Measurements from ENCODE around the gene SIGLECL1. TPM values are rescaled to one million over a fixed set of nuclear protein-coding genes. Genes with fewer than 3 reads are reported as not detected.

SIGLECL1 gene
- total and polyA plus RNA-seq, 4 donors, result 0.03 TPM; not detected in 3

- Histone ChIP-seq H3K27me3 (ENCODE audit: control insufficient read depth in 3 of 3, insufficient read depth in 3 of 3, low read length in 2 of 3) (peaks cover 0 to 9% (median 0%) of the 10 kb centered on the region in 3 donors), H3K36me3 (ENCODE audit: control insufficient read depth in 4 of 4, insufficient read depth in 4 of 4, low read length in 4 of 4) (no peaks in the 10 kb centered on the region), H3K4me1 (ENCODE audit: control insufficient read depth in 5 of 5, insufficient read depth in 5 of 5, low read length in 5 of 5) (no peaks in the 10 kb centered on the region), H3K4me3 (no peak overlapping the region), H3K9me3 (ENCODE audit: control insufficient read depth in 4 of 4, insufficient read depth in 3 of 4, low read length in 3 of 4) (peaks cover 0 to 5% (median 0%) of the 10 kb centered on the region in 4 donors), H3K27ac (ENCODE audit: low read depth in 1 of 2, low read length in 1 of 2) (no peak overlapping the region), H3K9ac (ENCODE audit: insufficient read depth in 1 of 2, low read length in 2 of 2) (no peak overlapping the region)
- ATAC-seq (ENCODE audit: insufficient read depth, low FRiP score) (no peak), DNase-seq (no peak)
- WGBS, 2 donors, result 62 to 76% methylated on average over 14 of the region's 14 CpGs
- TF ChIP-seq CTCF (IDR thresholded peaks at IDR 0.05; ENCODE audit: control extremely low read depth, extremely low read depth), result no peak
Observed at GRCh38 chr19:51293571-51294210, 42.8 kb downstream of the SIGLECL1 start.

- ATAC-seq (ENCODE audit: insufficient read depth, low FRiP score) (no peak), DNase-seq (no peak)
- WGBS, 2 donors, result 71 to 81% methylated on average over 23 of the region's 23 CpGs
- peaks cover 0 to 5% (median 0%) of the 10 kb centered on the region in 4 donors for H3K9me3 ChIP-seq (ENCODE audit: control insufficient read depth in 4 of 4, insufficient read depth in 3 of 4, low read length in 3 of 4)
- no peaks in the 10 kb centered on the region for H3K36me3 ChIP-seq (ENCODE audit: control insufficient read depth in 4 of 4, insufficient read depth in 4 of 4, low read length in 4 of 4)
- H3K4me1 ChIP-seq (ENCODE audit: control insufficient read depth in 5 of 5, insufficient read depth in 5 of 5, low read length in 5 of 5), result no peaks in the 10 kb centered on the region
- H3K27ac ChIP-seq (ENCODE audit: low read depth in 1 of 2, low read length in 1 of 2), result no peak overlapping the region
- H3K9ac ChIP-seq (ENCODE audit: insufficient read depth in 1 of 2, low read length in 2 of 2), result no peak overlapping the region
- no peak for TF ChIP-seq CTCF (IDR thresholded peaks at IDR 0.05; ENCODE audit: control extremely low read depth, extremely low read depth)
- no peak overlapping the region for H3K4me3 ChIP-seq
- H3K27me3 ChIP-seq (ENCODE audit: control insufficient read depth in 3 of 3, insufficient read depth in 3 of 3, low read length in 2 of 3), result peaks cover 0 to 9% (median 0%) of the 10 kb centered on the region in 3 donors
Observed at GRCh38 chr19:51294211-51294976, 43.5 kb downstream of the SIGLECL1 start.

- Histone ChIP-seq H3K36me3 (ENCODE audit: control insufficient read depth in 4 of 4, insufficient read depth in 4 of 4, low read length in 4 of 4) (no peaks in the 10 kb centered on the region), H3K4me1 (ENCODE audit: control insufficient read depth in 5 of 5, insufficient read depth in 5 of 5, low read length in 5 of 5) (no peaks in the 10 kb centered on the region), H3K27ac (ENCODE audit: low read depth in 1 of 2, low read length in 1 of 2) (no peak overlapping the region), H3K9me3 (ENCODE audit: control insufficient read depth in 4 of 4, insufficient read depth in 3 of 4, low read length in 3 of 4) (peaks cover 0 to 3% (median 0%) of the 10 kb centered on the region in 4 donors), H3K9ac (ENCODE audit: insufficient read depth in 1 of 2, low read length in 2 of 2) (no peak overlapping the region), H3K4me3 (no peak overlapping the region), H3K27me3 (ENCODE audit: control insufficient read depth in 3 of 3, insufficient read depth in 3 of 3, low read length in 2 of 3) (peaks cover 0 to 9% (median 0%) of the 10 kb centered on the region in 3 donors)
- TF ChIP-seq CTCF (IDR thresholded peaks at IDR 0.05; ENCODE audit: control extremely low read depth, extremely low read depth), result no peak
- no peak for DNase-seq
- 65 to 66% methylated on average over 12 of the region's 12 CpGs for WGBS, 2 donors
- ATAC-seq (ENCODE audit: insufficient read depth, low FRiP score), result no peak
Observed at GRCh38 chr19:51294977-51295375, 44.1 kb downstream of the SIGLECL1 start.

Measured in lung (tissue), 12 donors.